Neuronal stem cell (in vitro differentiated cells): ENCODE data around the gene OR5P2.

Experiments
- DNase-seq: peaks from one replicate; pipeline ENCODE4 v3.0.0-alpha.2; 2013; ENCODE audit warnings: low spot score
- H2AFZ ChIP-seq: one replicate; pipeline ENCODE4 v1.6.1; 2013; ENCODE audit warnings: mild to moderate bottlenecking, low read length, inconsistent platforms
- H2AK5ac ChIP-seq: 2 replicates; pipeline ENCODE4 v1.6.1; 2013; ENCODE audit warnings: low read depth, mild to moderate bottlenecking, inconsistent platforms, low read length, moderate library complexity, mixed read lengths
- H2BK120ac ChIP-seq: 2 replicates; pipeline ENCODE4 v1.6.1; 2013; ENCODE audit warnings: low read depth, mild to moderate bottlenecking, inconsistent platforms, low read length, moderate library complexity, mixed read lengths
- H2BK12ac ChIP-seq: one replicate; pipeline ENCODE4 v1.6.1; 2013; ENCODE audit warnings: low read length, inconsistent platforms
- H2BK15ac ChIP-seq: 2 replicates; pipeline ENCODE4 v1.6.1; 2013; ENCODE audit warnings: mild to moderate bottlenecking, low read length, inconsistent platforms, mixed read lengths
- H2BK5ac ChIP-seq: one replicate; pipeline ENCODE4 v1.6.1; 2013; ENCODE audit warnings: inconsistent platforms, mild to moderate bottlenecking, low read length, moderate library complexity
- H3K14ac ChIP-seq: one replicate; pipeline ENCODE4 v1.6.1; 2013; ENCODE audit warnings: low read length, inconsistent platforms
- H3K18ac ChIP-seq: 2 replicates; pipeline ENCODE4 v1.6.1; 2013; ENCODE audit warnings: low read length, inconsistent platforms
- H3K23ac ChIP-seq: 2 replicates; pipeline ENCODE4 v1.6.1; 2013; ENCODE audit warnings: low read depth, mild to moderate bottlenecking, mixed read lengths, low read length, inconsistent platforms; ENCODE audit not compliant: poor library complexity
- H3K27ac ChIP-seq: replicated peaks from 3 replicates; pipeline ENCODE4 v1.5.1; 2013; ENCODE audit warnings: low read length, inconsistent platforms
- H3K27me3 ChIP-seq, 3 experiments: 2 replicates each; pipeline ENCODE4 v1.6.1; 2013; ENCODE audit warnings: low read length in 3 of 3, mild to moderate bottlenecking in 2 of 3, inconsistent platforms in 1 of 3, low read depth in 1 of 3, mixed read lengths in 1 of 3, moderate library complexity in 1 of 3; ENCODE audit not compliant: control insufficient read depth in 3 of 3, insufficient read depth in 3 of 3
- H3K36me3 ChIP-seq, 2 donors: replicated peaks in 1 of 2; 2 replicates each; pipeline ENCODE4 v1.6.1; 2013; ENCODE audit warnings: low read length in 2 of 2; ENCODE audit not compliant: control insufficient read depth in 2 of 2, insufficient read depth in 2 of 2
- H3K4ac ChIP-seq: 2 replicates; pipeline ENCODE4 v1.6.1; 2013; ENCODE audit warnings: inconsistent platforms, mild to moderate bottlenecking, low read length, moderate library complexity
- H3K4me1 ChIP-seq, 2 donors: 1 replicate in 1 of 2; 2 replicates in 1 of 2; pipeline ENCODE4 v1.6.1; 2013; ENCODE audit warnings: low read length in 2 of 2, low read depth in 1 of 2; ENCODE audit not compliant: control insufficient read depth in 2 of 2, insufficient read depth in 1 of 2
- H3K4me2 ChIP-seq: one replicate; pipeline ENCODE4 v1.6.1; 2013; ENCODE audit warnings: mild to moderate bottlenecking, low read length, inconsistent platforms; ENCODE audit not compliant: insufficient read depth, poor library complexity, severe bottlenecking
- H3K4me3 ChIP-seq, 2 donors: 2 replicates each; pipeline ENCODE4 v1.5.1; 2013; ENCODE audit warnings: low read length in 2 of 2, mild to moderate bottlenecking in 2 of 2, inconsistent platforms in 1 of 2, moderate library complexity in 1 of 2
- H3K79me1 ChIP-seq: one replicate; pipeline ENCODE4 v1.6.1; 2013; ENCODE audit warnings: low read depth, mild to moderate bottlenecking, inconsistent platforms, low read length, moderate library complexity
- H3K9ac ChIP-seq: one replicate; pipeline ENCODE4 v1.6.1; 2013; ENCODE audit warnings: mild to moderate bottlenecking, low read depth, low read length, inconsistent platforms; ENCODE audit not compliant: poor library complexity
- H3K9me3 ChIP-seq, 2 donors: replicated peaks in 1 of 2; 2 replicates each; pipeline versions ENCODE3 to v1.6.1; 2013; ENCODE audit warnings: low read length in 2 of 2, mild to moderate bottlenecking in 2 of 2, inconsistent platforms in 1 of 2, low read depth in 1 of 2, mixed read lengths in 1 of 2, moderate library complexity in 1 of 2; ENCODE audit not compliant: control insufficient read depth in 2 of 2, insufficient read depth in 1 of 2
- H4K8ac ChIP-seq: one replicate; pipeline ENCODE4 v1.6.1; 2013; ENCODE audit warnings: low read depth, mild to moderate bottlenecking, inconsistent platforms, low read length, moderate library complexity
- H4K91ac ChIP-seq: one replicate; pipeline ENCODE4 v1.6.1; 2013; ENCODE audit warnings: low read length, low read depth, mild to moderate bottlenecking, inconsistent platforms; ENCODE audit not compliant: poor library complexity
- WGBS, 2 donors: extraction: QIAGEN DNeasy Blood & Tissue Kit; methylation state at CpG; one replicate each; pipeline ENCODE4 v1.1.7; 2013; ENCODE audit warnings: missing lambda C conversion rate in 2 of 2, mixed read lengths in 1 of 2; ENCODE audit not compliant: insufficient read length in 2 of 2, insufficient replicate concordance in 1 of 2; ENCODE audit errors: extremely low coverage in 2 of 2; 5-methylcytosine and 5-hydroxymethylcytosine counted together

OR5P2 gene

DNA sequence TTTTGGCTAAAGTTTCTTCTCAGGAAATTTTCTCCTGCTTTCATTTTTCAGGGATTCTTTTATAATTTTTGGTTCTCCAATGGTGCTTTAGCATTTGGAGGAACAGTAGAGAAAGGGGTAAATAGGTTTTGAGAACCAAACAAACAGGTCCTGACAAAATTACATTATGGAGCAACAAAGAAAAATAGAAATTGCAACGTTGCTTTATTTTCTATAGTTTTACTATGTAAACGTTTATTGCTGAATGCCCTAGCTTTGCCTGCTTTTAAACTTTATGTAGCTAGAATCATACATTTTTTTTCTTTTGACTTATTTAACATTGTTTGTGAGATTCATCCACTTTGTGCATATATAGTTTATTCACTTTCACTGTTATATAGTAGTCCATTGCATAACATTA is 43.8 kb upstream of the OR5P2 start:
- no peak overlapping the region for H3K18ac ChIP-seq
- H3K79me1 ChIP-seq, result no peaks in the 10 kb centered on the region
- no peak overlapping the region for H4K8ac ChIP-seq
- H3K27me3 ChIP-seq, result no peaks in the 10 kb centered on the region
- H2BK12ac ChIP-seq, result no peak overlapping the region
- no peak overlapping the region for H2BK120ac ChIP-seq
- H3K23ac ChIP-seq, result no peak overlapping the region
- no peak overlapping the region for H3K9ac ChIP-seq
- no peaks in the 10 kb centered on the region for H3K4me1 ChIP-seq
- H3K4me3 ChIP-seq, result no peak overlapping the region
- H3K27ac ChIP-seq, result no peak overlapping the region
- no peaks in the 10 kb centered on the region for H3K9me3 ChIP-seq
- H3K4ac ChIP-seq, result no peak overlapping the region
- H3K36me3 ChIP-seq, result no peaks in the 10 kb centered on the region
- WGBS, 2 donors, result no CpG with 5 or more reads among the region's 2 CpGs
- no peak for DNase-seq
- H2BK5ac ChIP-seq, result no peak overlapping the region
- no peak overlapping the region for H2AK5ac ChIP-seq
- peak overlapping the region; percentile 56 for H2AFZ ChIP-seq
- H3K14ac ChIP-seq, result no peak overlapping the region
- H3K4me2 ChIP-seq, result no peak overlapping the region
- no peak overlapping the region for H2BK15ac ChIP-seq
- no peak overlapping the region for H4K91ac ChIP-seq

DNA sequence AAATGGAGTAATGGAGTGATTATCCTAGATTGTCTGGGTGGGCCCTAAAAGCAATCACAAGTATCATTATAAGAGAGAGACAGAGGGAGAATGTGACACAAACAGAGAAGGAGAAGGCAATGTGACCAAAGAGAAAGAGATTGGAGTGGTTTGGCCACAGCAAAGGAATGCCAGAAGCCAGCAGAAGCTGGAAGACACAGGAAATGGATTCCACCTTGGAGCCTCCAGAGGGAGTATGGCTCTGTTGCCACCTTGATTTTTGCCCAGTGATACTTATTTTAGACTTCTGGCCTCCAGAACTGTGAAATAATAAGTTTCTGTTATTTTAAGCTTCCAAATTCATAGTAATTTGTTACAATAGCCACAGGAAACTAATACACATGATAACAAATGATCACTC is 36.8 kb upstream of the OR5P2 start:
- H2BK15ac ChIP-seq, result no peak overlapping the region
- no peaks in the 10 kb centered on the region for H3K79me1 ChIP-seq
- H2AK5ac ChIP-seq, result no peak overlapping the region
- H3K4me1 ChIP-seq, result no peaks in the 10 kb centered on the region
- H4K91ac ChIP-seq, result no peak overlapping the region
- H4K8ac ChIP-seq, result no peak overlapping the region
- H3K27ac ChIP-seq, result no peak overlapping the region
- H2BK120ac ChIP-seq, result no peak overlapping the region
- H3K9me3 ChIP-seq, result no peaks in the 10 kb centered on the region
- H3K18ac ChIP-seq, result no peak overlapping the region
- H2AFZ ChIP-seq, result peak overlapping the region; percentile 53
- H3K4me2 ChIP-seq, result no peak overlapping the region
- no peak overlapping the region for H2BK5ac ChIP-seq
- no peaks in the 10 kb centered on the region for H3K36me3 ChIP-seq
- no peak overlapping the region for H3K9ac ChIP-seq
- no peak overlapping the region for H3K14ac ChIP-seq
- no peak for DNase-seq
- H3K4me3 ChIP-seq, result no peak overlapping the region
- H3K4ac ChIP-seq, result no peak overlapping the region
- H3K23ac ChIP-seq, result no peak overlapping the region
- no peaks in the 10 kb centered on the region for H3K27me3 ChIP-seq
- H2BK12ac ChIP-seq, result no peak overlapping the region

DNA sequence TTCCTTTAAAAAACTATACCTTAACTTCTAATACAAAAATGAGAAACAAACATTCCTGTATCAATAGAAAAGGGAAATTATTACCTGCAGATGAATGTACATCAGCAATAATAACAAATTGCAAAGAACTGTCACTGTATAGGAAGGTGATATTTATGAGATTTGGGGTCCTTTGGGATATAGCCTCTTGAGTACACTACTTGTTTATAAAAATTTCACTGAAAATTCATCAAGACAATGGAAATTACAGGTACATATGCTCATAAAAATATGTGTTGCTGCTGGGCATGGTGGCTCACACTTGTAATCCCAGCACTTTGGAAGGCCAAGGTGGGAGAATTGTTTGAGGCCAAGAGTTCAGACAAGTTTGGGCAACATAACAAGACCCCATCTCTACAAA is 34.0 kb upstream of the OR5P2 start, which contains the start of gene OR5P3:
OR5P3 (minus strand) TSS at position 101 of the 400 bp plus-strand sequence.
- Histone ChIP-seq H3K36me3 (no peaks in the 10 kb centered on the region), H2AFZ (no peak within 1 kb of the TSS), H3K79me1 (no peaks in the 10 kb centered on the region), H3K4ac (no peak within 1 kb of the TSS), H3K14ac (no peak within 1 kb of the TSS), H4K8ac (no peak within 1 kb of the TSS), H3K4me1 (peaks cover 0 to 2% of the 10 kb centered on the region in 2 donors), H3K9ac (no peak within 1 kb of the TSS), H2AK5ac (no peak within 1 kb of the TSS), H3K9me3 (no peaks in the 10 kb centered on the region), H4K91ac (no peak within 1 kb of the TSS), H2BK15ac (no peak within 1 kb of the TSS), H3K27me3 (no peaks in the 10 kb centered on the region), H3K27ac (no peak within 1 kb of the TSS), H3K23ac (no peak within 1 kb of the TSS), H3K18ac (no peak within 1 kb of the TSS), H2BK5ac (no peak within 1 kb of the TSS), H2BK120ac (no peak within 1 kb of the TSS), H3K4me2 (no peak within 1 kb of the TSS), H2BK12ac (no peak within 1 kb of the TSS), H3K4me3 (no peak within 1 kb of the TSS)
- no peak for DNase-seq

DNA sequence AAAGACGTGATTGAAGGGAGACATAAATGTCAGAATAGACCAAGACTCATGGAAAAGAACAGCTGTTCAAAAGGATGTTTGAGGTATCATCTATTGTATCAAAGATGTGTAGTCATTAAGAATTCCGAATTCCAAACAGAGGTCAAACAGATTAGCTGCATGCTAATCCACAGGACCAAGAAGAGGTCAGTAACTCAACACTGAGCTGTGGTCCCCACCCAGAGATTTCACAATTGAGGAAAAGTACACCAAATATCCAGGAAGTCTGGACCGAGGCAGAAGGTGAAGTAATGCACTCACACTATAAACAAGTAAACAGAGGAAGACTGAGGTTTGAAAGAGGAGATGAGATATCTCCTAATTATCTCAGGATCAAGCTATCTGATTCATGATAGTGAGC is 29.6 kb upstream of the OR5P2 start:
- Histone ChIP-seq H3K4me3 (no peak overlapping the region), H3K9ac (no peak overlapping the region), H2AFZ (no peak overlapping the region), H3K18ac (no peak overlapping the region), H2BK5ac (no peak overlapping the region), H3K27ac (no peak overlapping the region), H3K4ac (no peak overlapping the region), H4K91ac (no peak overlapping the region), H4K8ac (no peak overlapping the region), H3K79me1 (no peaks in the 10 kb centered on the region), H3K14ac (no peak overlapping the region), H2AK5ac (no peak overlapping the region), H2BK15ac (no peak overlapping the region), H3K4me1 (peaks cover 0 to 2% of the 10 kb centered on the region in 2 donors), H3K27me3 (no peaks in the 10 kb centered on the region), H2BK12ac (no peak overlapping the region), H2BK120ac (no peak overlapping the region), H3K36me3 (no peaks in the 10 kb centered on the region), H3K4me2 (no peak overlapping the region), H3K9me3 (no peaks in the 10 kb centered on the region), H3K23ac (no peak overlapping the region)
- DNase-seq, result no peak
- WGBS, 2 donors, result no CpG with 5 or more reads among the region's 3 CpGs
